ENCODE measurements around the gene SCYGR6.

Gene SCYGR6

DNA sequence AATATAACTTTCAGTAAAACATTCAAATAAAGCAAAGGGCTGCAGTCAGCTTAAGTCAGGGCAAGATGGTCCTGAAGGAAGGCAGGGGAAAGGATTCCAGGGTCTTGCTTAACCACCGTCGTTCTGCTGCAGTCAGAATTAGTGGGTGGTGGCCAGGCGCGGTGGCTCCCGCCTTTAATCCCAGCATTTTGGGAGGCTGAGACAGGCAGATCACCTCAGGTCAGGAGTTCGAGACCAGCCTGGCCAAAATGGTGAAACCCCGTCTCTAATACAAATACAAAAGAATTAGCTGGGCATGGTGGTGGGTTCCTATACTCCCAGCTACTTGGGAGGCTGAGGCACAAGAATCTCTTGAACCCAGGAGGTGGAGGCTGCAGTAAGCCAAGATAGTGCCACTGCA is 13.6 kb downstream of the SCYGR6 start:
- DNase-seq = no peak

- no peak for DNase-seq
Measured at GRCh38 chr2:227707390-227707789, 17.2 kb downstream of the SCYGR6 start.

DNA sequence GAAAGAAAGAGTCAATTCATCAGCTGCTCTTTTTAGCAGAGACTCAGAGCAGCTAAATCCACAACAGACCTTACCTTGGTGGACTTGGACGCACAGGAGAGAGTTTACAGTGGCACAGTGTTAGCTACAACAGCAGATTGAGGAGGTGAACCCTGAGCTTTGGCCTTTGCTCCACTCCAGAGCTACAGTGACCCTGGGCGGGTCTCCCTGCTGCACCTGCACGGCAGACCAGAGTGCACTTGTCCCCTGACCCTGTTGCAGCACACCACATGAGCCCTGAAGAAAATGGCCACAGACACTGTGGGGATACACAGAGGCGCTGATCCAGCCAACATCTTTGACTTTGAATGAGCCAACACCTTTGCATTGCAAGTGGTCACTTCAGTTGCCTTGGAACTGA is 17.7 kb downstream of the SCYGR6 start:
- DNase-seq = no peak

DNA sequence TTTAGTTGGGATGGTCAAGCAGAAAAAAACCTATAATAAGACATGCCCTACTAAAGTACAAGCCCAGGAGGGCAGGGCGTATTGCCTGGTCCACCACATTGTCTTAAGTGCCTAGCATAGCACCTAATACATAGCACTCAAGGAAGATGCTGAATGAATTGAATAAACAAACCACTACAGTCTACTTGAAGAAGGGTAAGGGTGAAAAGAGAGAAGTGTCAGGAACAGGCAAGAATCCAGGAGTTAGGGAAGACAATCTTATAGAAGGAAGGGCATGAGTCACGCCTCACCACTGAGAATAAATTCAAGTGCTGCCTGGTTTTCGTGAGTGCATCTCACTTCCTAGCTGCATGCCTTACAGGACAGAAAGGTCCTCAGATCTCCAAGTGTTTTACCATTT is 20.6 kb downstream of the SCYGR6 start:
- DNase-seq = no peak

DNA sequence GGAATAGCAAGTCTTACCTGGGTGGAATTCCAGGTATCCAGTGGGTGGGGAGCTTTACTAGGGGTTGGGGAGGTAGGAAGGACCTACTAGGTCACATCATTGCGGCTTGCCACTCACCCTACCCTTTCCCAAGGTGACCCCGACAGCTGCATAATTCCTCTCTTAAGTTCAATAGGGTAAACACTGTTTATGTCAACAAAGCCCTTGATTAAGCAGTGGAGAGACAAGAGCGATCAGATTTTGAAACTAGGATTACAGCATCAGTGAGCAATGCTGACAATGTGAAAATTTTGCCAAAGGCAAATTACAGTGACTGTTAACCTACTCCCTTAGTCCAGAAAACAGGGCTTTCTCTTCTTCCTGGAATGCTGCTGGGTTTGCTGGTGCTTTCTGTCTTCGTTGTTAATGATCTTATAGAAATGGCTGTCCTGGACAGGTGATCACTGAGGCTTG is 21.3 kb downstream of the SCYGR6 start:
- DNase-seq = no peak

GRCh38 chr2:227701556-227701955 is 23.0 kb downstream of the SCYGR6 start:
- no peak for DNase-seq

DNA sequence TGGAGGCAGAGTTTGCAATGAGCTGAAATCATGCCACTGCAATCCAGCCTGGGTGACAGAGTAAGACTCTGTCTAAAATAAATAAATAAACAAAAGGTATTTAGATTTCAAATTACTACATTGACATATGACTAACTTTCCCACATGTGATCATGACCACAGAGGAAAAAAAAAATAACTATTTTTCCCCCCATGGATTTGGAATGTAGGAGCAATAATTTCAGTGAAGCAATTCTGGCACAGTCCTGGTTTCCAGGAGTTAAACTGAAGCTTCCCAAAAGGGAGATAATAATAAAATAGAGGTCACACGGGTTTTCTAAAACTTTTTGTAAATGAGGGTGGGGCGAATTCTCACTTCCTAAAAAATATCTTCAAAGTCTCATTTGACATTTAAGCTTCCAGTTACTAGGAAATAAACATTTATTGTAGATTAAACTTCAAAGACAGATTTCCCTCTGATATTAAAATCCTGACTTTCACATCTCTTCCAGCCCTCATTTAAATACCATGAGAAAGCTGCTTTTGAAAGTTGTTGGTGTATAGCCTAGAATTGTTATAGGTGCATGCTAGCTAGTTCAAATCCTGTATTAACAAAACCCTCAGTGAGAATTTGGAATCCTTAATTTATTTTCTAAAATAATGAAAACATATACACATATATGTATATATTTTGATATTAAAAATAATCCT is 27.4 kb downstream of the SCYGR6 start:
- no peak for DNase-seq

DNA sequence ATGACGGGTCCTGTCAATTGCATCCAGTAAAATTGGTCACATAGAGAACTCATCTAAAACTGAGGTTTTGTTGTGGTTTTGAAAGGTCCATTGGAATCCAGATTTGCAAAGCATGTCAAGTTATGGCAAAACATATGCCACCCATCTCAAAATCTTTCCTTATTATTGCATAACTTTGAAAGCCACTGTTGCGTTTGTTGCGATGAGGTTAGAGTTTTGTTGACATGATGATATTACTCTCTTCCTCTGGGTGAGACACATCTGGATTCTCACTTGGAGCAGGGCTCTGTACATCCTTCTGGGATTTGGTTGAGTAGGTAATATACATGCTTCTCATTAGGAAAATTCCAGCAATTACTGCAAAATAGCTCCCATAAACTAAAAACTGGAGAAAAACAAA is 37.4 kb downstream of the SCYGR6 start:
- DNase-seq = no peak

GRCh38 chr2:227684258-227684657 is 40.3 kb downstream of the SCYGR6 start:
- no peak for DNase-seq

- DNase-seq = no peak
Measured at GRCh38 chr2:227677928-227678327, 46.6 kb downstream of the SCYGR6 start.

- DNase-seq = no peak
Measured at GRCh38 chr2:227674485-227674884, 50.1 kb downstream of the SCYGR6 start.
